K562 treated with DMSO at 1 percent for 48 hours (cell line): ENCODE measurements around the gene SYT9. TPM values are rescaled to one million over a fixed set of nuclear protein-coding genes. Genes with fewer than 3 reads are reported as not detected.

ENCODE experiments used
- total RNA-seq: library from RNA; unstranded; fragments of 300-600 nt; gene quantifications from 2 replicates; pipeline ENCODE4 v1.2.3, GENCODE V29; 2022; ENCODE audit warnings: low replicate concordance; ENCODE audit errors: extremely low read depth

Gene SYT9, protein sequence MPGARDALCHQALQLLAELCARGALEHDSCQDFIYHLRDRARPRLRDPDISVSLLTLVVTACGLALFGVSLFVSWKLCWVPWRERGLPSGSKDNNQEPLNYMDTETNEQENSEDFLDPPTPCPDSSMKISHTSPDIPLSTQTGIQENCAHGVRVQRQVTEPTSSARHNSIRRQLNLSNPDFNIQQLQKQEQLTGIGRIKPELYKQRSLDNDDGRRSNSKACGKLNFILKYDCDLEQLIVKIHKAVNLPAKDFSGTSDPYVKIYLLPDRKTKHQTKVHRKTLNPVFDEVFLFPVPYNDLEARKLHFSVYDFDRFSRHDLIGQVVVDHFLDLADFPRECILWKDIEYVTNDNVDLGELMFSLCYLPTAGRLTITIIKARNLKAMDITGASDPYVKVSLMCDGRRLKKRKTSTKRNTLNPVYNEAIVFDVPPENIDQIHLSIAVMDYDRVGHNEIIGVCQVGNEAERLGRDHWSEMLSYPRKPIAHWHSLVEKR
- total RNA-seq, result not detected in 2 replicates

DNA sequence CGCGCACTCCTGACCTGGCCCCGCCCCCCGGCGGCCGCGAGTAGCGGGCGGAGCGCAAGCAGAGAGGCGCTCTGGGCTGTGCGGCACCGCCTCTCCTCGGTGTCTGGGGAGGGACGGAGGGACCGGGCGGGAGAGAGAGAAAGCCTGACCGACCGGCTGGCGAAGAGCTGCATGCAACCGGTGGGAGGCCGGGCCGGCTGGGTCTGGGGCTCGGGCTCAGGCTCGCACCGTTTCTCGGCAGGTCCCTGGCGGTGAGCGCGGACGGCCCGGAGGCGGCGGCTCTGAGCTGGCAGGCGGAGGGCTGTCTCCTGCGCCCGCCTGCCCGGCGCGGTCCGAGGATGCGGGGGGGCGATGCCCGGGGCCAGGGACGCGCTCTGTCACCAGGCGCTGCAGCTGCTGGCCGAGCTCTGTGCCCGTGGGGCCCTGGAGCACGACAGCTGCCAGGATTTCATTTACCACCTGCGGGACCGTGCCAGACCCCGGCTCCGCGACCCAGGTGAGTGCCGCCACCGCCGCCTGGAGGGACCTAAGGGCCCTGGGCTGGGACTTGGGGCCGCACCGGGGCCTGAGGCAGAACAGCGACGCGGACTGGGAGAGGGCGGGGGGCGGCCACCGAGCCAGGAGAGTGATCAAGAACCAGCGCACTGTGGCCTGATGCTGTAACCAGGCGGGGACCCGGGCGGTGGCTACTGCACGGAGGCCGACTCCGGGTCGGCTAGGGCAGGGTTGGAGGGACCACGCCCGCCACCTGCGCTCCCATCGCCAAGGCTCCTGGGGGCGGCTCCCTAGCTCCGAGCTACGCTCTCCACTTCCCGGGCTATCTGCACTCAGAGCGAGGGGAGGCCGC is at the start of gene SYT9:
SYT9 (plus strand) TSS at position 69 of the 847 bp plus-strand sequence; CDS start at position 352, 283 bp downstream.

DNA sequence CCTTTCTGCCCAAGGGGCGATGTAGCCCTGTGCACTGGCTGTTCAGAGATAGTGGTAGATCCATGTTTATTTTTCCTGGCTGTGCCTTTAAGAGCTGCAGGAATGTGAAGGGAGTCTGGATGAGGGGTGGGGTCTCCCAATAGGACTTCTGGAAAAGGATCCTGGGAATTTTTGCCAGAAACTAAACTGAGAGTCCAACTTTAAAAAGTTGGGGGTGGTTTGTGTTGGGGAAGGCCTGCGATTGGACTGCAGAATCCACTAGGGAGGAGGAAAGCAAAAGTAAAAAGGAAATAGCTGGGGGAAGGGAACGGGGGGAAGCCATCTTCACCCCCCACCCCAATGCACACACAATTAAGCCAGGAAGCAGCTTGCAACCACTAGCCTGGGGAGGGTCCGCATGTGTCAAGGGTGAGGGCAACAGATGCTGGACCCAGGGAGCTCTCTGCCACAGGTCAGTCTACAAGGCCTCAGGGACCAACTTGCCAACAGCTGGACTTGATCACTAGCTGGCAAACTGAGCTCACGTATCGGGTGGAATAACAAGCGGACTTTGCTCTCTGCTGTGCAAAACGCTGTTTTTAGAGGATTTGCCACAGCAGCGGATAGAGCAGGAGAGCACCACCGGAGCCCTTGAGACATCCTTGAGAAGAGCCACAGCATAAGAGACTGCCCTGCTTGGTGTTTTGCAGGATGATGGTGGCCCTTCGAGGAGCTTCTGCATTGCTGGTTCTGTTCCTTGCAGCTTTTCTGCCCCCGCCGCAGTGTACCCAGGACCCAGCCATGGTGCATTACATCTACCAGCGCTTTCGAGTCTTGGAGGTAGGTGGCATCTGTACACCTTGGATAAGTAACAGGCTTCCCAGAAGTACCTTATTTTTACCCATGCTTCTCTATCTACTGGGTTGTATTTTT is 233.7 kb downstream of the SYT9 start, which contains the start of gene OLFML1:
OLFML1 (plus strand) TSS at position 321 of the 912 bp plus-strand sequence; CDS start at position 691, 370 bp downstream.

GRCh38 chr11:7513234-7514098 is 261.8 kb downstream of the SYT9 start, which contains the start of gene PPFIBP2:
Gene PPFIBP2, plus strand, starts transcription at chr11:7513999. Its CDS starts 35,477 bp downstream, at chr11:7549476.

Other genes with a start within 250 kb of the SYT9 start
- not detected in 2 replicates for gene ZNF214, start 231.6 kb upstream of the SYT9 start, total RNA-seq
- gene NLRP14, start 231.4 kb upstream of the SYT9 start, total RNA-seq, result not detected in 2 replicates
- gene RBMXL2, start 162.9 kb upstream of the SYT9 start, total RNA-seq, result not detected in 2 replicates
- gene OLFML1, start 233.6 kb downstream of the SYT9 start, total RNA-seq, result not detected in 2 replicates